HL-60 (cell line): Measurements from ENCODE around the gene OSER1.

Source experiments
- GABPA ChIP-seq: IDR thresholded peaks from 2 replicates; pipeline ENCODE4 v1.6.1; 2012; ENCODE audit warnings: low read depth
- POLR2AphosphoS5 ChIP-seq: IDR thresholded peaks from 2 replicates; pipeline ENCODE4 v1.6.1; 2012; ENCODE audit warnings: low read depth
- TF ChIP-seq, protein P1 (sequence below): IDR thresholded peaks from one replicate; pipeline ENCODE4 v1.5.1; 2011; ENCODE audit warnings: low read length, control low read depth, inconsistent platforms; ENCODE audit not compliant: insufficient read depth
- TF ChIP-seq, protein P2 (sequence below): IDR thresholded peaks from 2 replicates; pipeline ENCODE4 v1.6.1; 2012; ENCODE audit warnings: low read depth; ENCODE audit not compliant: insufficient replicate concordance

DNA sequence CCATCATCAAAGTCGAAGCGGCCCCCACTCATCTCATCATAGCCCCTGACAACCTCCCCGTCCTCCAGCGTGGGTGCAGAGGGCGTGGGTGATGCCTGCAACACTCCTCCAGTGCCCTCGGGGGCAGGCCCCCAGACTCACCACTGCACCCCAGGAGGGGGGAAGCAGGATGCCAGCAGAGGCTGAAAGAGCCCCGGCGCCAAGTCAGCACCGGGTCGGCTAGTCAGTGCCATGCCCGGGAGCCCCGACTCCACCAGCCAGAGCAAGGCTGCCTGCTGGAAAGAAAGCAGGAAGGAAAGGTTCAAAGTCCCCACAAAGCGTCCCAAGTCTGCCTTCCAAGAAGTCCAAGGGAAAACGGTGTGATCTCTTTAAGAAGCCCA, 23.9 kb downstream of the OSER1 start:
- TF ChIP-seq, protein P1, sequence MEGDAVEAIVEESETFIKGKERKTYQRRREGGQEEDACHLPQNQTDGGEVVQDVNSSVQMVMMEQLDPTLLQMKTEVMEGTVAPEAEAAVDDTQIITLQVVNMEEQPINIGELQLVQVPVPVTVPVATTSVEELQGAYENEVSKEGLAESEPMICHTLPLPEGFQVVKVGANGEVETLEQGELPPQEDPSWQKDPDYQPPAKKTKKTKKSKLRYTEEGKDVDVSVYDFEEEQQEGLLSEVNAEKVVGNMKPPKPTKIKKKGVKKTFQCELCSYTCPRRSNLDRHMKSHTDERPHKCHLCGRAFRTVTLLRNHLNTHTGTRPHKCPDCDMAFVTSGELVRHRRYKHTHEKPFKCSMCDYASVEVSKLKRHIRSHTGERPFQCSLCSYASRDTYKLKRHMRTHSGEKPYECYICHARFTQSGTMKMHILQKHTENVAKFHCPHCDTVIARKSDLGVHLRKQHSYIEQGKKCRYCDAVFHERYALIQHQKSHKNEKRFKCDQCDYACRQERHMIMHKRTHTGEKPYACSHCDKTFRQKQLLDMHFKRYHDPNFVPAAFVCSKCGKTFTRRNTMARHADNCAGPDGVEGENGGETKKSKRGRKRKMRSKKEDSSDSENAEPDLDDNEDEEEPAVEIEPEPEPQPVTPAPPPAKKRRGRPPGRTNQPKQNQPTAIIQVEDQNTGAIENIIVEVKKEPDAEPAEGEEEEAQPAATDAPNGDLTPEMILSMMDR: no peak
- TF ChIP-seq POLR2AphosphoS5 (no peak), GABPA (no peak)
- TF ChIP-seq, protein P2, sequence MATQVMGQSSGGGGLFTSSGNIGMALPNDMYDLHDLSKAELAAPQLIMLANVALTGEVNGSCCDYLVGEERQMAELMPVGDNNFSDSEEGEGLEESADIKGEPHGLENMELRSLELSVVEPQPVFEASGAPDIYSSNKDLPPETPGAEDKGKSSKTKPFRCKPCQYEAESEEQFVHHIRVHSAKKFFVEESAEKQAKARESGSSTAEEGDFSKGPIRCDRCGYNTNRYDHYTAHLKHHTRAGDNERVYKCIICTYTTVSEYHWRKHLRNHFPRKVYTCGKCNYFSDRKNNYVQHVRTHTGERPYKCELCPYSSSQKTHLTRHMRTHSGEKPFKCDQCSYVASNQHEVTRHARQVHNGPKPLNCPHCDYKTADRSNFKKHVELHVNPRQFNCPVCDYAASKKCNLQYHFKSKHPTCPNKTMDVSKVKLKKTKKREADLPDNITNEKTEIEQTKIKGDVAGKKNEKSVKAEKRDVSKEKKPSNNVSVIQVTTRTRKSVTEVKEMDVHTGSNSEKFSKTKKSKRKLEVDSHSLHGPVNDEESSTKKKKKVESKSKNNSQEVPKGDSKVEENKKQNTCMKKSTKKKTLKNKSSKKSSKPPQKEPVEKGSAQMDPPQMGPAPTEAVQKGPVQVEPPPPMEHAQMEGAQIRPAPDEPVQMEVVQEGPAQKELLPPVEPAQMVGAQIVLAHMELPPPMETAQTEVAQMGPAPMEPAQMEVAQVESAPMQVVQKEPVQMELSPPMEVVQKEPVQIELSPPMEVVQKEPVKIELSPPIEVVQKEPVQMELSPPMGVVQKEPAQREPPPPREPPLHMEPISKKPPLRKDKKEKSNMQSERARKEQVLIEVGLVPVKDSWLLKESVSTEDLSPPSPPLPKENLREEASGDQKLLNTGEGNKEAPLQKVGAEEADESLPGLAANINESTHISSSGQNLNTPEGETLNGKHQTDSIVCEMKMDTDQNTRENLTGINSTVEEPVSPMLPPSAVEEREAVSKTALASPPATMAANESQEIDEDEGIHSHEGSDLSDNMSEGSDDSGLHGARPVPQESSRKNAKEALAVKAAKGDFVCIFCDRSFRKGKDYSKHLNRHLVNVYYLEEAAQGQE: no peak
